ENCODE results near the gene EPM2AIP1.

The EPM2AIP1 gene

DNA sequence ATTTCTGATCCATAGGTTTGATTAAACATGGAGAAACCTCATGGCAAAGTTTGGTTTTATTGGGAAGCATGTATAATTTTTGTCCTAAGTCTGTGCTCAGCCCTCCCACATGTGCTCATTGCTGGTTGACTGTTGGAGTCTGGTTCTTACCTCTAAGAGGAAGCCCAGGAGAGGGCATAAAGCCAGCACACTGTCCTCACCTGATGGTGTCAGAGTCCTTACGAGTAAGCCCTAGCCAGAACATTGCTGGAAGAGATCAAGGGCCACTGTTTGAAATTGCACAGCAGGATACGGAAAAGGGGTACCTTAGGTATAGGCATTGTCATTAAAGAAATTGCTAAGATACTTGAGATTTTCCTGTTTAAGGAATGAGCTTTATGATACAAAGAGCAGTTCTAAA, 21.7 kb upstream of the EPM2AIP1 start:
- no peak overlapping the region for H3K4me3 ChIP-seq (ENCODE audit: low read length)
- TF ChIP-seq, protein P1, sequence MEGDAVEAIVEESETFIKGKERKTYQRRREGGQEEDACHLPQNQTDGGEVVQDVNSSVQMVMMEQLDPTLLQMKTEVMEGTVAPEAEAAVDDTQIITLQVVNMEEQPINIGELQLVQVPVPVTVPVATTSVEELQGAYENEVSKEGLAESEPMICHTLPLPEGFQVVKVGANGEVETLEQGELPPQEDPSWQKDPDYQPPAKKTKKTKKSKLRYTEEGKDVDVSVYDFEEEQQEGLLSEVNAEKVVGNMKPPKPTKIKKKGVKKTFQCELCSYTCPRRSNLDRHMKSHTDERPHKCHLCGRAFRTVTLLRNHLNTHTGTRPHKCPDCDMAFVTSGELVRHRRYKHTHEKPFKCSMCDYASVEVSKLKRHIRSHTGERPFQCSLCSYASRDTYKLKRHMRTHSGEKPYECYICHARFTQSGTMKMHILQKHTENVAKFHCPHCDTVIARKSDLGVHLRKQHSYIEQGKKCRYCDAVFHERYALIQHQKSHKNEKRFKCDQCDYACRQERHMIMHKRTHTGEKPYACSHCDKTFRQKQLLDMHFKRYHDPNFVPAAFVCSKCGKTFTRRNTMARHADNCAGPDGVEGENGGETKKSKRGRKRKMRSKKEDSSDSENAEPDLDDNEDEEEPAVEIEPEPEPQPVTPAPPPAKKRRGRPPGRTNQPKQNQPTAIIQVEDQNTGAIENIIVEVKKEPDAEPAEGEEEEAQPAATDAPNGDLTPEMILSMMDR (IDR thresholded peaks at IDR 0.05; ENCODE audit: insufficient read depth, low read depth, low read length, missing control alignments), result no peak
- no peak for DNase-seq (ENCODE audit: low read depth)

DNA sequence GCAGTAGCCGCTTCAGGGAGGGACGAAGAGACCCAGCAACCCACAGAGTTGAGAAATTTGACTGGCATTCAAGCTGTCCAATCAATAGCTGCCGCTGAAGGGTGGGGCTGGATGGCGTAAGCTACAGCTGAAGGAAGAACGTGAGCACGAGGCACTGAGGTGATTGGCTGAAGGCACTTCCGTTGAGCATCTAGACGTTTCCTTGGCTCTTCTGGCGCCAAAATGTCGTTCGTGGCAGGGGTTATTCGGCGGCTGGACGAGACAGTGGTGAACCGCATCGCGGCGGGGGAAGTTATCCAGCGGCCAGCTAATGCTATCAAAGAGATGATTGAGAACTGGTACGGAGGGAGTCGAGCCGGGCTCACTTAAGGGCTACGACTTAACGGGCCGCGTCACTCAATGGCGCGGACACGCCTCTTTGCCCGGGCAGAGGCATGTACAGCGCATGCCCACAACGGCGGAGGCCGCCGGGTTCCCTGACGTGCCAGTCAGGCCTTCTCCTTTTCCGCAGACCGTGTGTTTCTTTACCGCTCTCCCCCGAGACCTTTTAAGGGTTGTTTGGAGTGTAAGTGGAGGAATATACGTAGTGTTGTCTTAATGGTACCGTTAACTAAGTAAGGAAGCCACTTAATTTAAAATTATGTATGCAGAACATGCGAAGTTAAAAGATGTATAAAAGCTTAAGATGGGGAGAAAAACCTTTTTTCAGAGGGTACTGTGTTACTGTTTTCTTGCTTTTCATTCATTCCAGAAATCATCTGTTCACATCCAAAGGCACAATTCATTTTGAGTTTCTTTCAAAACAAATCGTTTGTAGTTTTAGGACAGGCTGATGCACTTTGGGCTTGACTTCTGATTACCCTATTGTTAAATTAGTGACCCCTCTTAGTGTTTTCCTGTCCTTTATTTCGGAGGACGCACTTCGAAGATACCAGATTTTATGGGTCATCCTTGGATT, 674 bp upstream of the EPM2AIP1 start, which contains the start of gene MLH1:
TSS of gene MLH1 (plus strand) at position 193 of the 958 bp plus-strand sequence. CDS start at position 223, 30 bp downstream.
- DNase-seq (ENCODE audit: low read depth), result peak; percentile 90
- H3K4me3 ChIP-seq (ENCODE audit: low read length), result peak within 1 kb of the TSS; percentile 92
- TF ChIP-seq, protein P1 (IDR thresholded peaks at IDR 0.05; ENCODE audit: insufficient read depth, low read depth, low read length, missing control alignments), result no peak

DNA sequence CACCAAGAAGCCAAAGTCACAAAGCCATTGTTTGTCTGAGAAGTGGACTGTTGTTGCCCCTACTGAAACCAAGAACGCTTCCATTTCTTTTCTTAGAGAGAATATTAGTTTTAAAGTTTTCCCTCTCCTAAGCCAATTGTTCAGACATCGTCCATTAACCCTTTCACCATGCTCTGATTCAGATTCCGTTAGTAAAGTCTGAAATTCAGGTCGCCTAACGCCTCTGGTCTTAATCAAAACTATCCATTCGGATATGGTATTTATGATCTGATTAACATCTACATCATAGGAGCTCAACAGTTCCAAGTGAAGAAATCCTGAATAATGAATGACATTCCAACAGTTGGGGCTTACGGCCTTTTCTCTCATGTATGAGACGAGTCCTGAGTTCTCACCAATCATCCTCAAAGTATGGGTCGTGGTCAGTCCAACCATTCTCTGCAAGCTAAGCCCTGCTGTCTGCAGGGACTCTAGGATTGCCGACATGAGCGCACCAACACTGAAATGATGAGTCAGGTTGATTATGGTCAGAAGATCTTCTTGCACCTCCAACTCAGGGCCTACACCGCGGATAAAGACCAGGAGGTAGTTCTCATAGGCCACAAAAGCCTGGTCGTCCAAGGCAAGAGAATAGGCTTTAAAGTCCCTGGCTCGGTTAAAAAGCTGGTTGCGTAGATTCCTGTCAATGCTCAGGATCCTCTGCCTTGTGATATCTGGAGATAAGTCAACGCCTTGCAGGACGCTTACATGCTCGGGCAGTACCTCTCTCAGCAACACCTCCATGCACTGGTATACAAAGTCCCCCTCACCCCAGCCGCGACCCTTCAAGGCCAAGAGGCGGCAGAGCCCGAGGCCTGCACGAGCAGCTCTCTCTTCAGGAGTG, 767 bp downstream of the EPM2AIP1 start:
- H3K4me3 ChIP-seq (ENCODE audit: low read length), result peak overlapping the region; percentile 92
- DNase-seq (ENCODE audit: low read depth), result peak; percentile 62
- TF ChIP-seq, protein P1 (IDR thresholded peaks at IDR 0.05; ENCODE audit: insufficient read depth, low read depth, low read length, missing control alignments), result no peak

DNA sequence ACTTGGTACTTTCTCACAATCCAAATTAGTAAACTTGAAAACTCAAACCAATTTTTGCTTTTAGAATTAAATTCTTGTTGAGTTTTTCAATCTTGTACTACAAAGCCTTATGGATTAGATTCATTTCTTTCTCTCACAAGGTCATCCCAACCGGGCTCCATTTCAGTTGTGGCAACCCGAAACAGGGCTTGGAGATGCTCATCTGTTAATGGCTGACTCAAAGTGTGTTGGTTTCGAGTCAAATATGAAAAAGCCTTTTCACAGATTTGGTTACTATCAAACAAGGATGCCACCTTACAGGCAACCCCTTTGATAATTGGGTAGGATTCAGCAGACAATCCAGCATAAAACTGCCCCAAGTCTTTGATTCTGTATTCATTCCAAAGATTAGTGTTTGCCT, 1.8 kb downstream of the EPM2AIP1 start:
- DNase-seq (ENCODE audit: low read depth), result no peak
- peak overlapping the region; percentile 92 for H3K4me3 ChIP-seq (ENCODE audit: low read length)

DNA sequence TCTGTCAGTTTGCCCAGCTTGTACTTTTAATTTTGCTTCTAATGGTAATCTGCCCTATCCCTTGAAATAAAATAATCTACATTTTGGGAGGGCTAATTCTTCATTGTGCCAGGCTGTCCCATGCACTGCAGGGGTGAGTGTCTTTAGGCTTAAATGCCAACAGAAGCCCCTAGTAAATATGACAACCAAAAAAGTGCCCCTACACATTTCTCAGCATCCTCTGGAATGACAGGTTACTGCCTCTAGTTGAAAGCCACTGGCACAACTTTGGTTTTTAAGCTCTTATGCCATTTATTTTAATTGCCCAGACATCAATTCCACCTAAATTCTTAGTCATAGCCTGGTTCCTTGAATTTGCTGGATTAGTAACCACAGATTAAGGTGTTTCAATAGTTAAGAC, 3.4 kb downstream of the EPM2AIP1 start:
- no peak overlapping the region for H3K4me3 ChIP-seq (ENCODE audit: low read length)
- no peak for DNase-seq (ENCODE audit: low read depth)
- TF ChIP-seq, protein P1 (IDR thresholded peaks at IDR 0.05; ENCODE audit: insufficient read depth, low read depth, low read length, missing control alignments), result no peak

More for the DNA sequence above, 1.8 kb downstream of the EPM2AIP1 start:
- TF ChIP-seq, protein P1 (IDR thresholded peaks at IDR 0.05; ENCODE audit: insufficient read depth, low read depth, low read length, missing control alignments), result no peak

DNA sequence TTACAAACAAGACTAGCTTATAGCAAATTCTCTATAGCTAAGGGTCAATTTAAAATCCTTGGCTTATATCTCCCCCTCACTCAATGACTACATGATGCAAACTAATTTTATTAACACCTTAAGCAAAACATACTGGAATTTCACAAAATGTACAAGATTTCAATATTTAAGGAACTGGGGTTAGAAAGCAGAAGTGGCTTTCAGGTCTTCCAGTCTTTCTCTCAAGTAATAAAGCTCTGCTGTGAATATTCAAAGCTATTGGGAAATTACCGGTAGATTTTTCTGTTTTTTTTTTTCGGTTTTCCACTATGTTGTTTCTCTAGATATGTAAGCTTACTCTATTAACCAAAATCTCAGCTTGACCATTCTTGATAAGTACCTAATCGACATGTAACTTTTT, 3.9 kb downstream of the EPM2AIP1 start:
- H3K4me3 ChIP-seq (ENCODE audit: low read length), result no peak overlapping the region
- no peak for DNase-seq (ENCODE audit: low read depth)

More for the DNA sequence above, 3.9 kb downstream of the EPM2AIP1 start:
- TF ChIP-seq, protein P1 (IDR thresholded peaks at IDR 0.05; ENCODE audit: insufficient read depth, low read depth, low read length, missing control alignments), result no peak

Measured in epithelial cell of esophagus (primary cell).